HG03139 (cell line): ENCODE results near the gene RALGDS.

Experiments
- ATAC-seq: cut with Tn5 transposase; IDR thresholded peaks from one replicate; pipeline ENCODE4 v1.9.1; 2021; ENCODE audit not compliant: unreplicated experiment

Gene RALGDS

DNA sequence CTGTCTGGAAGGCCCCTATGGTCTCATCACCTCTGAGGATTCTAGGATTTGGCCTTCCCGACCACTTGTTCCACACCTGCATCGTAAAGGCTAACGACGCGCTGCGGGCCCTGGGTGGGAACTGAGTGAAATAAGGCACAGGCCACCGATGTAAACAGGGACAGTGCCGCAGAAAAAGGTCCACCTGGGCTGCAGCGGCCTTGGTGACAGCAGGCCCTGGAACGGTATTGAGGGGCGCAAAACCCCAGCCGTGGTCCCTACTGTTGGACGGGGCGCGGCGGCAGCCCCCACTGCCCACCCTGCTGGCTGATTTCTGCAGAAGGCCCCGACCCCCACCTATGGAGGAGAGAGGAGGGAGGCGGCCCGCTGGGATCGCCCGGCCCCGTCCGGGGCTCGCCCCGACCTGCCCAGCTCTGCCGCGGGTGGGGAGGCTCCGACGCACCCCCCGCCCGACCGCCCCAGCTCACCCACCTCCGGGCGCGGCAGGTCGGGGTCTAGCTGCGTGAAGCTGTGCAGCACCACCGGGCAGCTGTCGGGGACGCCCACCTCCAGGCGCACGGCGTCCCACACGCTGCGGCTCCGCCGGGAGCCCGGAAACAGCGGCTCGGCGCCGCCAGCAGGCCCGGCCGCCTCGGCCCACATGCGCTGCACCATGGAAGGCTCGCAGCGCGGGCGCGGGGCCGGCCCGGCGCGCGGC, 391 bp downstream of the RALGDS start:
- ATAC-seq, result peak; percentile 37

DNA sequence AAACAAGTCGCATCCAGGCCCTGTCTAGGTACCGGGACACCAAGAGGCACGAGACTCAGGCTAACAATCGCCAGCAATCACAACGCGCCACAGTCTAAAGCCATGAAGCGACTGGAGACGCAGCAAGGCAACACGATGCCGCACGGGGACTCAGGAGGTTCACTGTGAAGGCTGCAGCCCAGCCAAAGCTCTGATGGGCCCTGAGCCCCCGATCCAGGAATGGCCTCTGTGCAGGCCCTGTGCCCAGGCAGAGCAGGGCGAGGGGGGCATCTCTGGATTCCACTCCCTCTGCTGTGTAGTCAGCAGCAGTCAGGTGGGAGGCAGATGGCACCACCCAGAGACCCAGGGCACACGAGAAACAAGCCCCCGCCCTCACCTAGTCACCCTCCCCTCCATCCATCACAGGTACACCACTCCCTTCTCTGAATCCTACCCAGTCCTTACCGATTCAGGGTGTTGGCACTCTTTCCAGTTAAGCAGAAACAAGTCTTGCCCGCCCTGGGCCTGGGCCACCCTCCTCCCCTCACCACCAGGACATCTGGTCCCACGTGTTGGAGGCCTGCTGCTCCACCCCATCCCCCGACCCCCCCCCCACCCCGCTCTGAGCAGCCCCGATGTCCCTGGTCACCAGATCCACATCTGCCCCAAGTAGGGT, 1.1 kb downstream of the RALGDS start:
- ATAC-seq, result no peak

GRCh38 chr9:133119103-133119845, 1.8 kb downstream of the RALGDS start:
- no peak for ATAC-seq

- ATAC-seq, result no peak
These were observed 2.5 kb downstream of the RALGDS start for GRCh38 chr9:133118568-133118967.

DNA sequence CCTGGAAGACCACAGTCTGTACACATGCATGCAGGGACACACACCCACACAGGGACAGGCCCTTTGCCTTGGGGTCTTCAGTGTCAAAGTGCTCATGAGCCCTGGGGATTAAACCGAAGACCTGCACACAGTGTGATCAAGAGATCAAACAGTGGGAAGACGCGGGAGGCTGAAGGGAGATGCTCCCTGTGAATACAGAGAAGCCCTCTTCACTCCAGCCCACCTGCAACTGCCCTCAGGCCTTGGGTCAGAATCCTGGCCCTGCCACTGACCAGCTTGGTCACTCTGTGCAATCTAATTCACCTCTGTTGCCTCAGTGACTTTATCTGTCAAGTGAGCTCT, 2.9 kb downstream of the RALGDS start:
- no peak for ATAC-seq

GRCh38 chr9:133117271-133118178, 3.5 kb downstream of the RALGDS start:
- ATAC-seq, result no peak

DNA sequence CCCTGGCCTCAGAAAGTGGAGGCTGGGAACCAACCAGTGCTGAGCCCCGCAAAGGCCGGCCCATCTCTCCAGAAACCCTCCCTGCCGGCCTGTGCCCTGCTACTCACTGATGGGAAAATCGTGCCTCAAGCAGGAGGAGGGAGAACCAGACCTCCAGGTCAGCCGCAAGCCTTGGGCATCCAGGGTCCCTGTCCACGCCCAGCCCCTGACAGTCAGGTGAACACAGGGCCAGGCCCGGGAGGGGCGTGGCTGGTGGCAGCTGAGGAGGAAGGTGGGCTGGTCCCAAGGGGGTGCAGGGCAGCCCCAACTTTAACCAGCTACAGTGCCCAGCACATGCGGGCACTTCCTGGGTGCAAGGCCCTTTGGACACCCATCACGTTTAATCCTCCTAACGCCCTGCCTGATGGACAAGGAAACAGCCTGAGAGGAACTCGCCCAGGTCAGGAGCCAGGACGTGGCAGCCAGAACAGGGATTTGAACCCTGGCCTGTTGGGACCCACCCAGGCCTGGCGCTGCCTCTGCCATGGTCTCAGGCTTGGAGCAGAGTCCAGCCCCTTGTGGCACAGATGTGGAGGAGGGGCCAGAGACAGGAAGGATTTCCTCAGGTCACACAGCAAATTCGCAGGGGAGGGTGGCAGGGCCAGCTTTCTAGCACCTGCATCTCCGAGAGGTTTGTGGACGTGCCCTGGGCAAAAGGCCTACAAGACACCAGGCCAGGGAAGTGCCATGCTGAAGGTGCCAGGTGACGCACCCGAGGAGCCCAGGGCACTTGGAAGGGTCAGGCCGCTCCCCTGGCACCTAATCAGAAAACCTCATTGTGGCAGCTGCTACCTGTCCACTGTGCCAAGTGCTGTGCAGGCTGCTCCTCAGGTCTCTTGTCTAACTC, 4.5 kb downstream of the RALGDS start:
- ATAC-seq, result no peak

DNA sequence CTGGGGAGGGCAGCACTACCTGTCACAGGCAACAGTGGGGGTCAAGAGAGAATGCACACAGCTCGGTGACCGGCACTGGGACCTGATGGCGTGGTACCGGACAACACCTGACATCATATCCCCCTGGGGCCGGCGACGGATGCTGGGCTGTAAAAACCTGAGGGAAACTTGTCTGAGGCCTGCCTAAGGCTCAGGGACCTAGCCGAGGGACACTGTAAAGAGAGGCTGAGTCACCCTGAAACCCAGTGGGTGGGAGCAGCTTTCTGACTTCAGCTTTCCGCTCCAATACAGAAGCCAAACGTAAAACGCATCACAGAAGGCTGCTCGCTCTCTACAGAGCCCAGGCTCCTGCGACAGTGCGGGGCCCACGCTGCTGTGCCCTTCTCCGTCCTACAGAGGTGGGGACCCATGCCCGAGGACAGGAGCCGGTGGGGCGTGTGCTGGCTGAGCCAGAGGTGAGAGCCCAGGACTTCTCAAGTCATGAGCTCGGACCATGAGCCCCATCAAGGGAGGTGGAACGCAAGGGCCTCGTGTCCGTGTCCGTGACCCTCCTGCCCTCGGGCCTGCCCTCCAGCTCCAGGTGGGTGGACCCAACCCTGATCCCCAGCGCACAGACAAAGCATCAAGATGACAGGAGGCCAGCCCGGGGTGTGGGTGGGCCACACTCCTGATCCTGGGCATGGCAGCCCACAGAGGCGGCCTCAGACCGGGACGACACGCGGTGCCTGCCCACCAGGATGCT, 5.3 kb downstream of the RALGDS start:
- peak; percentile 42 for ATAC-seq

GRCh38 chr9:133114886-133115603, 6.0 kb downstream of the RALGDS start:
- no peak for ATAC-seq

GRCh38 chr9:133113949-133114885, 6.8 kb downstream of the RALGDS start:
- ATAC-seq, result no peak

DNA sequence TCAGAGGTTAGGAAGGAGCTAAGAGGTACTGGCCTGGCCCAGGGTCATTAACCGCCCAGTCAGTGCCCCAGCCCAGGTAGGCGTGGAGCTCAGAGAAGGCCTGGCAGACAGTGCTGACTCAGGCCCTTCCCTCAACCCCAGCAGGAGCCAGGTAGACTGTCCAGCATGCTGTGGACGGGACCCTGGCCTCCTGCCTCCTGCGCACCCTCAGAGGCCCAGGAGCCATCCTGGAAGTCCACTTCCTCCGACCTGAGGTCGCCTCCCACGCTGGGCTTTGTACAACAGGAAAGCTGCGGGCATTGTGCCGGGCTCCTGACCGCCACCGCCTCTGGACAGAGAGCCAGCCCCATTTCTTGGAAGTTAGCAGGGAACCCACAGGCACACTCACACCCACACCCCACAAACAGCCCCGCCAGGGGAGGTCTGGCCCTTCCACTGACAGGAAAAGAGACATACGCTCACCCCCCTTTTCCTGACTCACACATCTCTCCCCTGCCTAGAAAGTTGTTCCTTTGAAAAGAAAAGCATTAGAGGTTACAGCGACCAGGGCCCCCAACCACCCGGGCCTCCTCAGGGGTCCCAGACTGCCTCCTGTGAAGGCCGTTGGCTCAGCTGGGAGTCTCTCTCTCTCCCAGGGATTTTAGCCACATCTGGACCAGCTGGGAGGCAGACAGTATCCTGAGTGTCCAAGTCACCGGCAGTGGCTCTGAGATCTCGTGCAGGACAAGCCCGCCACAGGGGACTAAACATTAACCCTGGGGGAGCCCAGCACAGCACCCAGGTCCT, 7.7 kb downstream of the RALGDS start:
- no peak for ATAC-seq

DNA sequence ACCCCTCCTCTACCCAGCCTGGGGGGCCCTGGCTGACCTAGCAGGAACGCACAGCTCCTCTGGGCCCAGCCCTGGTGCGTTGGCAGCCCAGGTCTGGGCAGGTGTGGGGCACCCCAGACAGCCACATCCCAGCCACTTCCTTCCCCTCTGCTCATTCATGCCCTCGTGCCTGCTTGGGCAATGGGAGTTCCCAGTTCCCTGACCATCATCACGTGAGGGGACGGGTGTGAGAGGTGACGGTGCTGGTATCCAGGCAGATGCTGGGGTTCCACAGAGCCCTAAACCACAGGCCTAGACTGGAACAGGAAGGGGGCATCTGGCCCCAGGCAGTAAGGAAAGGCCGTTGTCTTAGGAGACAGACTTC, 8.4 kb downstream of the RALGDS start:
- no peak for ATAC-seq

DNA sequence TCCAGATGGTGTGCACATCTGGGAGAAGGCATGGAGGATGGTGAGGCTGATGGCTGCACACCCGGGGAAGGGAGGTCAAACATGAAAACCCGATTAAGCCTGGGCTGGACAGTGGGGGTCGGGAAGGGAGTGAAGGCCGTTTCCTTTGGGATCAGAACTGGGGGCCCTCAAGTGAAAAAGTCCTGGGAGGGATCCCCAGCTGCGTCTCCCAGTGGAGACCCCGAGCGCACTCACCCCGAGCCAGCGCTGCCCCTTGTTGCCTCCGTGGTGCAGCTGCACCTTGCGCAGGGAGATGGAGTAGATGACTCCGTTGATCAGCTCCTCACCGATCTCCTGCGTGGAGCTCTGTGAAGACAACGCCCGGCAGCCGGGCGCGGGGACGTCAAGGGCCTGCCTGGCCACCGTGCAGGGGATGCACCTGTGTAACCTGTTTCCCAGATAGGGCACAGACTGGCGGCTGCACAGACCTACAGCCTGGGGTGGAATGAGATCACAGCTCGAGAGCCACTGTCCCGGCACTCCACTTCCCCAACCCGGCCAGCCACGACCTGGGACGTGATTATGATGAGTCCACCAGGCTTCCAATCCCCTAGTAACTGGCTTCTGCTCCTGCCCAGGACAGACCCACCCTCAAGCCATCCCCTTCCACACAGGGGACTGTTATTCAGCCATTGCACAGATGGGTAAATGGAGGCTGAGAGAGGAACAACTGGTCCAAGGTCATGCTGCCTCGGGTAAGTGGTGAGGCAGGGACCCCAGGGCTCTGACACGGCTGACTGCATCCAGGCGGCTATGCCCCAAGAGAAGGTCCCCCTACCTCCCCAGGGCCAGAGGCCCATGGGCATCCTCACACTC, 9.0 kb downstream of the RALGDS start:
- no peak for ATAC-seq

DNA sequence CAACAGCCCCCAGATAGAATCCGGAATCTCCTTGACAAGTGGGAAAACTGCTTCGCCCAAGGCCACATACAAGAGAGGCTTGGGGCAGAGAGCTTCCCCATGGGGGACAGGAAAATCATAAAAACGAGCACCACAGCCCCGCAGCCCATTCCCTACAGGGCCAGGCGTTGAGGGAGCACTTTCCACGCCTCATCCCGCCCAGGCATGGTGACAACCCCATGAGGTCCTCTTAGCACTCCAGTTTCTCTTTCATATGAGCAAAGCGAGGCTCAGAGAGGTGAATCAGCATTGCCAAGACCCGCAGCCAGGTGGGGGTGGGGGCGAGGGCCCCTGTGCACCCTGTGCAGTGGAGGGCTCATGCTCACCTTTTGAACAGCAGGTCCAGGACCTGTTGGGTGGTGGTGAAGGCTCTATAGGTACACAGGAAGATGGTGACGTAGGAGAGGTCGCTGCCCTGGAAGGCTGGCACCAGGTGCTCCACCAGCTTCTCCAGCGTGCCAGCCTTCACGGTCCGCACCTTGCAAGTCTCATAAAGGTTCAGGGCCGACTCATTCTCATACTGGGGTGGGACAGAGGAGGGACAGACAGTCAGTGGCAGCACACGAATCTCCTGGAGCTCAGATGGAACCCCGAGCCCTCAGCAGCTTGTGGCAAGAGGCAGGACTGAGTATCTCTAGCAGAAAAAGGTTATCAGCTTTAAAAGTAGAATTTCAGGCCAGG, 10.9 kb downstream of the RALGDS start:
- ATAC-seq, result no peak

DNA sequence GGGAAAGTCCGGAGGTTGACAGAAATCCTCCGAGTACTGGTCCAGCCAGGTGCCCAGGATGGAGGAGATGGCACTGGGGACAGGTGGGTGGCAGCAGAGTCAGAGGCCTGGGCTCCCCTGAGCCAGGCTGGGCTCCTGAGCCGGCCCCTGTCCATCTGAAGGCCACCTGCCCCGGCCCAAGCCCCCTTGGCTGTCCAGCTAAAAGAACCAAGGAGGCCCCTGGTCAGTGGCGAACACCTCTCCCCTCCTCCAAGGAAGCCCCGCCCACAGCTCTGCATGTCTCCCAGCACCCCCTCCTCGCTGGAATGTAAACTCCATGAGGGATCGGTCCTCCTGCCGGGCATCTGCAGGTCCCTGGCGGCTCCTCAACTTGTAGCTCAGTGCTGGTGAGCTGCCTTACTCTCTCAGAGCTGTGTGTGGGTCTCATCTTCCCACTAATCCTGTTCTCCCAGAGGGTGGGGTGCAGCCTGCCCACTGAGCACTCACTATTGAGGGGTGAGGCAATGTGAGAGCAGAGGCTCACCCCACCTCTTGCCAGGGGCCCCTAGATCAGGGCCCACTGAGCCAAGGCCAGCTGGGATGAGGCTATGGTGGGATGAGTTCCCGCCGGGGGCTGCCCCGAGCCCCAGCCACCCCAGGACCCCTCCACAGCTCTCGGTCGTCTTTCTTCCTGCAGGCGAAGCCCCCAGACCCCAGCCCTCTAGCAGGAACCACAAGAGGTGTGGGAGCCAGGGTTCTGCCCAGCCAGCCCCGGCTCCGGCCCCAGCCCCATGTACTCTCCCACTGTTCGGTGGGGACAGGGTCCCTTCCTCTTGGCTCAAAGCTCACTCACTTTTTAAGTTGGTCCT, 12.0 kb downstream of the RALGDS start:
- no peak for ATAC-seq
